Panc1 (cell line): Measurements from ENCODE around the gene SLC36A3. TPM values are rescaled to one million over a fixed set of nuclear protein-coding genes. Genes with fewer than 3 reads are reported as not detected.

Experiments used
- ATAC-seq: fragments of 200-7000 bp; cut with Tn5 transposase; 2 replicates; pipeline ENCODE4 v1.9.1; 2020; ENCODE audit warnings: mild to moderate bottlenecking, moderate library complexity
- BruUV-seq: library from RNA; stranded (reverse); fragments of 400-500 nt; replicated peaks from 2 replicates; lab custom pipeline; 2021; lab: Mats Ljungman, UMichigan
- CTCF ChIA-PET: fragments of 300-600 bp; sonication (Branson Sonifier 250); formaldehyde crosslinking; loops from one replicate; lab custom pipeline; 2022; ENCODE audit warnings: antibody characterized with exemption; lab: Charles Lee
- POLR2A ChIA-PET: fragments of 300-600 bp; sonication (Branson Sonifier 250); formaldehyde crosslinking; loops from one replicate; lab custom pipeline; 2022; ENCODE audit warnings: antibody characterized with exemption; lab: Charles Lee
- DNase-seq: peaks from one replicate; pipeline ENCODE4 v3.0.0-alpha.2; 2010; ENCODE audit warnings: low read depth, low spot score
- H3K27ac ChIP-seq: 2 replicates; pipeline ENCODE4 v1.5.1; 2011; ENCODE audit warnings: mild to moderate bottlenecking, low read length, inconsistent platforms
- H3K27me3 ChIP-seq: fragments of 200-500 bp; sonication (Bioruptor generic); 2 replicates; pipeline ENCODE4 v1.6.0; 2014; ENCODE audit warnings: low read length, inconsistent platforms; ENCODE audit not compliant: control insufficient read depth, insufficient read depth
- H3K36me3 ChIP-seq: fragments of 200-500 bp; sonication (Bioruptor generic); 2 replicates; pipeline ENCODE4 v1.5.1; 2014; ENCODE audit warnings: inconsistent platforms, mild to moderate bottlenecking, low read length, moderate library complexity; ENCODE audit not compliant: control insufficient read depth, insufficient read depth
- H3K4me1 ChIP-seq: 2 replicates; pipeline ENCODE4 v1.5.1; 2011; ENCODE audit warnings: inconsistent platforms, mild to moderate bottlenecking, low read length, moderate library complexity; ENCODE audit not compliant: control insufficient read depth, insufficient read depth
- H3K4me3 ChIP-seq, 2 experiments: 2 replicates each; pipeline ENCODE4 v1.5.1; 2011 to 2012; ENCODE audit warnings: low read depth in 2 of 2, low read length in 2 of 2, mild to moderate bottlenecking in 2 of 2, inconsistent platforms in 1 of 2, moderate library complexity in 1 of 2
- H3K9me3 ChIP-seq: fragments of 200-500 bp; sonication (Bioruptor generic); 2 replicates; pipeline ENCODE4 v1.5.1; 2014; ENCODE audit warnings: low read depth, mild to moderate bottlenecking, inconsistent platforms, low read length, moderate library complexity; ENCODE audit not compliant: control insufficient read depth, insufficient read depth
- POLR2AphosphoS5 ChIP-seq: IDR thresholded peaks from 2 replicates; pipeline ENCODE4 v1.6.1; 2012; ENCODE audit warnings: mild to moderate bottlenecking, low read depth, low read length, moderate library complexity
- SIN3A ChIP-seq: IDR thresholded peaks from 2 replicates; pipeline ENCODE4 v1.6.1; 2012; ENCODE audit warnings: low read depth, mild to moderate bottlenecking, low read length, moderate library complexity, borderline replicate concordance; ENCODE audit not compliant: insufficient read depth
- TCF7L2 ChIP-seq: IDR thresholded peaks from 2 replicates; pipeline ENCODE4 v1.6.1; 2011; ENCODE audit warnings: mild to moderate bottlenecking, low read depth, low read length, inconsistent platforms
- in situ Hi-C: cut with HindIII; loops from 2 replicates; pipeline ENCODE4 v1.10.0; 2016; ENCODE audit warnings: low sequenced_read_pairs, low pct_unique_long_range_greater_than_20kb
- intact Hi-C: fragments of 100-400 bp; cut with micrococcal nuclease; formaldehyde crosslinking; loops from one replicate; pipeline ENCODE4 v1.10.0; 2022; ENCODE audit not compliant: unreplicated experiment
- total RNA-seq: library from RNA; stranded (reverse); gene quantifications from one replicate; pipeline ENCODE4 v1.2.1, GENCODE V29; 2021; ENCODE audit not compliant: unreplicated experiment
- TF ChIP-seq, protein P1 (sequence below): fragments of 450-650 bp; IDR thresholded peaks from 2 replicates; pipeline ENCODE4 v1.5.1; 2017; ENCODE audit warnings: mild to moderate bottlenecking
- TF ChIP-seq, protein P2 (sequence below), 2 experiments: IDR thresholded peaks; 2 replicates each; pipeline ENCODE4 v1.6.1; 2011 to 2012; ENCODE audit warnings: low read depth in 2 of 2, control low read depth in 1 of 2, low read length in 1 of 2, mild to moderate bottlenecking in 1 of 2, moderate library complexity in 1 of 2; ENCODE audit not compliant: insufficient read depth in 1 of 2

The SLC36A3 gene
- total RNA-seq, 1 experiment from 2014 or later, result not detected

DNA sequence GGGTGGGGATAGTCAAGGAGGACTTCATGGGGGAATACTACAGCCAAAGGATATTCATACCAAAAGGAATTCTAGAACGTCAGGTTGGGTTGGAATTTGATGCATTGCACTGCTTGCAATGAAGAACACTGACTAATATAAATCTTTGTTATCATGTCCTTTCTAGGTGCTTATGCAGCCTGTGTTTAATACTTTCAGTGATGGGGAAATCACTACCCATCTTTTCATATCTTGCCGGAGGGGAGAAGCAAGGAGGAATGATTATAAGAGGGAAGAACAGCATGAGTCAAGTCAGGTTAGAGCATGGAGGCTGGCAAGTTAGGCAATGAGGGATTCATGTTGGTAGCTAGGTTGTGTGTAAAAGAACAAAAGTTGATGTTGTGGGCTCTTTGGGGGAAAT, 74.6 kb downstream of the SLC36A3 start:
- CTCF ChIA-PET, result no interaction called here
- no peak for ATAC-seq
- POLR2A ChIA-PET, result no interaction called here
- no peaks in the 10 kb centered on the region for H3K36me3 ChIP-seq
- H3K27ac ChIP-seq, result no peak overlapping the region
- no peaks in the 10 kb centered on the region for H3K9me3 ChIP-seq
- peaks cover 2% of the 10 kb centered on the region for H3K27me3 ChIP-seq
- H3K4me3 ChIP-seq, result no peak overlapping the region
- TF ChIP-seq, protein P1, sequence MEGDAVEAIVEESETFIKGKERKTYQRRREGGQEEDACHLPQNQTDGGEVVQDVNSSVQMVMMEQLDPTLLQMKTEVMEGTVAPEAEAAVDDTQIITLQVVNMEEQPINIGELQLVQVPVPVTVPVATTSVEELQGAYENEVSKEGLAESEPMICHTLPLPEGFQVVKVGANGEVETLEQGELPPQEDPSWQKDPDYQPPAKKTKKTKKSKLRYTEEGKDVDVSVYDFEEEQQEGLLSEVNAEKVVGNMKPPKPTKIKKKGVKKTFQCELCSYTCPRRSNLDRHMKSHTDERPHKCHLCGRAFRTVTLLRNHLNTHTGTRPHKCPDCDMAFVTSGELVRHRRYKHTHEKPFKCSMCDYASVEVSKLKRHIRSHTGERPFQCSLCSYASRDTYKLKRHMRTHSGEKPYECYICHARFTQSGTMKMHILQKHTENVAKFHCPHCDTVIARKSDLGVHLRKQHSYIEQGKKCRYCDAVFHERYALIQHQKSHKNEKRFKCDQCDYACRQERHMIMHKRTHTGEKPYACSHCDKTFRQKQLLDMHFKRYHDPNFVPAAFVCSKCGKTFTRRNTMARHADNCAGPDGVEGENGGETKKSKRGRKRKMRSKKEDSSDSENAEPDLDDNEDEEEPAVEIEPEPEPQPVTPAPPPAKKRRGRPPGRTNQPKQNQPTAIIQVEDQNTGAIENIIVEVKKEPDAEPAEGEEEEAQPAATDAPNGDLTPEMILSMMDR, result no peak
- TF ChIP-seq, protein P2, sequence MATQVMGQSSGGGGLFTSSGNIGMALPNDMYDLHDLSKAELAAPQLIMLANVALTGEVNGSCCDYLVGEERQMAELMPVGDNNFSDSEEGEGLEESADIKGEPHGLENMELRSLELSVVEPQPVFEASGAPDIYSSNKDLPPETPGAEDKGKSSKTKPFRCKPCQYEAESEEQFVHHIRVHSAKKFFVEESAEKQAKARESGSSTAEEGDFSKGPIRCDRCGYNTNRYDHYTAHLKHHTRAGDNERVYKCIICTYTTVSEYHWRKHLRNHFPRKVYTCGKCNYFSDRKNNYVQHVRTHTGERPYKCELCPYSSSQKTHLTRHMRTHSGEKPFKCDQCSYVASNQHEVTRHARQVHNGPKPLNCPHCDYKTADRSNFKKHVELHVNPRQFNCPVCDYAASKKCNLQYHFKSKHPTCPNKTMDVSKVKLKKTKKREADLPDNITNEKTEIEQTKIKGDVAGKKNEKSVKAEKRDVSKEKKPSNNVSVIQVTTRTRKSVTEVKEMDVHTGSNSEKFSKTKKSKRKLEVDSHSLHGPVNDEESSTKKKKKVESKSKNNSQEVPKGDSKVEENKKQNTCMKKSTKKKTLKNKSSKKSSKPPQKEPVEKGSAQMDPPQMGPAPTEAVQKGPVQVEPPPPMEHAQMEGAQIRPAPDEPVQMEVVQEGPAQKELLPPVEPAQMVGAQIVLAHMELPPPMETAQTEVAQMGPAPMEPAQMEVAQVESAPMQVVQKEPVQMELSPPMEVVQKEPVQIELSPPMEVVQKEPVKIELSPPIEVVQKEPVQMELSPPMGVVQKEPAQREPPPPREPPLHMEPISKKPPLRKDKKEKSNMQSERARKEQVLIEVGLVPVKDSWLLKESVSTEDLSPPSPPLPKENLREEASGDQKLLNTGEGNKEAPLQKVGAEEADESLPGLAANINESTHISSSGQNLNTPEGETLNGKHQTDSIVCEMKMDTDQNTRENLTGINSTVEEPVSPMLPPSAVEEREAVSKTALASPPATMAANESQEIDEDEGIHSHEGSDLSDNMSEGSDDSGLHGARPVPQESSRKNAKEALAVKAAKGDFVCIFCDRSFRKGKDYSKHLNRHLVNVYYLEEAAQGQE (IDR thresholded peaks at IDR 0.05; ENCODE audit: insufficient read depth in 1 of 2, low read depth in 2 of 2, low read length in 1 of 2), result no peak
- H3K4me1 ChIP-seq, result no peaks in the 10 kb centered on the region
- BruUV-seq, result no TSS peak
- in situ Hi-C loops (no loop called here), intact Hi-C loops (no loop called here)
- no peak for DNase-seq

DNA sequence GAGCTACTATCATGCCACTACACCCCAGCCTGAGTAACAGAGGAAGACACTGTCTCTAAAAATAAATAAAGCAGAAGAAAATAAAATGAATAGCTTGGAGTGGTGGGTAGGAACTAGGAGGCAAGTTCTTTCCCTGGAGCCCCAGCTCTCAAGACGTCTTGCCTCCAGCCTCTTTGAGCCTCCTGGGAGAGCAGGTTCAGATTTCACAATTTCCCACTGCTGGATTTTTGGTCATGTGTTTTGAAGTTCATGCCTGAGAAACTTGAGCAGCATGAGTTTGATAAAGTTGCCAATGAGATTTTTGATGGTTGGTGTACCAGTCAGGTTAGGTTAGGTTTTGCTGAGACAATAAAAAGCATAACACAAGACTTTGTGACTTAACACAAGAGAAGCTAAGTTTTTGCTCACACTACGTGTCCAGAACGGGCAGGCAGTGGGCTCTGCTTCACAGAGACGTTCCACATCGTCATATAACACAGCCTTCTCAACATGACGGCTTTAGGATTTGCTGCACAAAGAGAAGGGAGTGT, 75.6 kb downstream of the SLC36A3 start:
- in situ Hi-C loops (no loop called here), intact Hi-C loops (no loop called here)
- POLR2A ChIA-PET, result no interaction called here
- Histone ChIP-seq H3K4me1 (peaks cover 2% of the 10 kb centered on the region; the same call in 1 of the 2 replicates), H3K9me3 (no peaks in the 10 kb centered on the region), H3K27me3 (peaks cover 2% of the 10 kb centered on the region), H3K27ac (no peak overlapping the region), H3K4me3 (no peak overlapping the region), H3K36me3 (no peaks in the 10 kb centered on the region)
- BruUV-seq, result no TSS peak
- ATAC-seq, result no peak
- CTCF ChIA-PET, result no interaction called here
- no peak for DNase-seq
- TF ChIP-seq, protein P1, result 0 out of 2 replicates have a peak, but pooled peaks have one; percentile 2
- TF ChIP-seq TCF7L2, result no peak
- TF ChIP-seq, protein P2 (IDR thresholded peaks at IDR 0.05; ENCODE audit: insufficient read depth in 1 of 2, low read depth in 2 of 2, low read length in 1 of 2), result no peak
- no peak for TF ChIP-seq SIN3A
- TF ChIP-seq POLR2AphosphoS5, result no peak

Other genes starting within 250 kb of the SLC36A3 start
- gene TNIP1, start 222.7 kb downstream of the SLC36A3 start, total RNA-seq, result 81.9 TPM
- 60.0 TPM for gene ANXA6, start 146.0 kb downstream of the SLC36A3 start, total RNA-seq
- gene CCDC69, start 79.7 kb downstream of the SLC36A3 start, total RNA-seq, result 2.1 TPM
- gene GM2A, start 50.6 kb downstream of the SLC36A3 start, total RNA-seq, result 40.7 TPM
- not detected for gene SLC36A2, start 43.8 kb upstream of the SLC36A3 start, total RNA-seq
- 13.6 TPM for gene SLC36A1, start 143.8 kb upstream of the SLC36A3 start, total RNA-seq